K562 (cell line): ENCODE results near the gene MYO18A. TPM values are rescaled to one million over a fixed set of nuclear protein-coding genes. Genes with fewer than 3 reads are reported as not detected.

Source experiments
- ARID1B ChIP-seq: fragments of 450-650 bp; IDR thresholded peaks from 2 replicates; pipeline ENCODE4 v1.6.1; 2016; ENCODE audit warnings: antibody characterized with exemption, mild to moderate bottlenecking, inconsistent platforms
- ARID2 ChIP-seq: fragments of 450-650 bp; IDR thresholded peaks from 2 replicates; pipeline ENCODE4 v1.6.1; 2017; ENCODE audit warnings: antibody characterized with exemption, mild to moderate bottlenecking
- ARID3B ChIP-seq: fragments of 250-450 bp; sonication (Bioruptor Pico); IDR thresholded peaks from 2 replicates; pipeline ENCODE4 v1.4.0; 2020; ENCODE audit warnings: borderline replicate concordance
- BCOR ChIP-seq: fragments of 450-650 bp; IDR thresholded peaks from 2 replicates; pipeline ENCODE4 v1.6.1; 2016
- CBFA2T2 ChIP-seq: fragments of 450-650 bp; conservative IDR thresholded peaks from 2 replicates; pipeline ENCODE4 v1.6.1; 2017; ENCODE audit warnings: mild to moderate bottlenecking
- CHD4 ChIP-seq: fragments of 200-600 bp; sonication (generic); IDR thresholded peaks from 3 replicates; pipeline ENCODE4 v1.6.1; 2012; ENCODE audit warnings: low read depth, mild to moderate bottlenecking, mixed read lengths, low read length, inconsistent platforms; ENCODE audit not compliant: insufficient read depth, insufficient replicate concordance, poor library complexity, severe bottlenecking
- CREB1 ChIP-seq, 2 experiments: sonication (generic) in 1 of 2; formaldehyde crosslinking in 1 of 2; IDR thresholded peaks; 2 replicates each; pipeline versions ENCODE4 v1.6.1 to v1.8.0; 2012 to 2022; ENCODE audit warnings: inconsistent platforms in 1 of 2, mild to moderate bottlenecking in 1 of 2, missing genetic modification reagents in 1 of 2, moderate library complexity in 1 of 2
- CXXC5 ChIP-seq: fragments of 250-450 bp; sonication (Bioruptor Pico); IDR thresholded peaks from 2 replicates; pipeline ENCODE4 v1.8.0; 2022; ENCODE audit warnings: inconsistent platforms, mild to moderate bottlenecking, moderate library complexity
- EHMT2 ChIP-seq: fragments of 450-650 bp; IDR thresholded peaks from 2 replicates; pipeline ENCODE4 v1.6.1; 2018; ENCODE audit warnings: antibody characterized with exemption
- ESRRA ChIP-seq: fragments of 450-650 bp; IDR thresholded peaks from 2 replicates; pipeline ENCODE4 v1.6.1; 2014; ENCODE audit warnings: low read depth, mild to moderate bottlenecking, moderate library complexity, borderline replicate concordance
- EWSR1 ChIP-seq: fragments of 450-650 bp; IDR thresholded peaks from 2 replicates; pipeline ENCODE4 v1.6.1; 2018; ENCODE audit warnings: borderline replicate concordance, mild to moderate bottlenecking, low read depth, moderate library complexity; ENCODE audit not compliant: partially characterized antibody
- KAT8 ChIP-seq: fragments of 450-650 bp; IDR thresholded peaks from 2 replicates; pipeline ENCODE4 v1.6.1; 2016; ENCODE audit warnings: low read depth, mild to moderate bottlenecking
- MAX ChIP-seq: sonication (generic); formaldehyde crosslinking; IDR thresholded peaks from 2 replicates; pipeline ENCODE4 v1.9.0; 2022; ENCODE audit warnings: mild to moderate bottlenecking, missing genetic modification reagents
- NFATC3 ChIP-seq: fragments of 450-650 bp; IDR thresholded peaks from 2 replicates; pipeline ENCODE4 v1.6.1; 2017; ENCODE audit warnings: mild to moderate bottlenecking
- POLR2A ChIP-seq: fragments of 450-650 bp; conservative IDR thresholded peaks from 2 replicates; pipeline ENCODE4 v1.6.1; 2016
- PURB ChIP-seq: sonication (generic); formaldehyde crosslinking; IDR thresholded peaks from 2 replicates; pipeline ENCODE4 v1.9.0; 2021; ENCODE audit warnings: low read depth, mild to moderate bottlenecking, missing genetic modification reagents
- RAD21 ChIP-seq, 2 experiments: fragments of 250-450 bp in 1 of 2; fragments of 450-650 bp in 1 of 2; sonication (Bioruptor Pico) in 1 of 2; formaldehyde crosslinking in 1 of 2; IDR thresholded peaks in 1 of 2; conservative IDR thresholded peaks in 1 of 2; 2 replicates each; pipeline versions ENCODE4 v1.4.0 to v1.8.0; 2020 to 2022; ENCODE audit warnings: mild to moderate bottlenecking in 2 of 2, moderate library complexity in 1 of 2
- RBM34 ChIP-seq: fragments of 200-400 bp; formaldehyde crosslinking; IDR thresholded peaks from 2 replicates; pipeline ENCODE4 v1.6.1; 2018; ENCODE audit warnings: low read length, borderline replicate concordance; ENCODE audit not compliant: insufficient read depth
- SAFB ChIP-seq: fragments of 200-400 bp; formaldehyde crosslinking; IDR thresholded peaks from 2 replicates; pipeline ENCODE4 v1.6.1; 2017; ENCODE audit warnings: low read depth, low read length, borderline replicate concordance
- TAL1 ChIP-seq: fragments of 450-650 bp; IDR thresholded peaks from 2 replicates; pipeline ENCODE4 v1.6.1; 2016; ENCODE audit warnings: mild to moderate bottlenecking
- TCF15 ChIP-seq: fragments of 250-450 bp; sonication (Bioruptor Pico); IDR thresholded peaks from 2 replicates; pipeline ENCODE4 v1.8.0; 2022; ENCODE audit warnings: moderate library complexity, mild to moderate bottlenecking, inconsistent platforms
- ZBTB26 ChIP-seq: fragments of 450-650 bp; formaldehyde crosslinking; IDR thresholded peaks from 2 replicates; pipeline ENCODE4 v1.4.0; 2022; ENCODE audit warnings: missing genetic modification characterization
- ZNF124 ChIP-seq: sonication (generic); formaldehyde crosslinking; IDR thresholded peaks from 2 replicates; pipeline ENCODE4 v1.8.1; 2022; ENCODE audit warnings: missing genetic modification reagents
- ZNF316 ChIP-seq: fragments of 450-650 bp; IDR thresholded peaks from 2 replicates; pipeline ENCODE4 v1.6.1; 2016
- ZNF354B ChIP-seq: fragments of 250-450 bp; sonication (Bioruptor Pico); IDR thresholded peaks from 2 replicates; pipeline ENCODE4 v1.4.0; 2020
- polyA plus RNA-seq, 8 experiments: library from polyadenylated mRNA; depleted of rRNA in 4 of 8; stranded (reverse) in 5 of 8; unstranded in 3 of 8; fragments of >200 nt; fragmentation: Nextera tagmentation in 2 of 8; fragmentation: Illumina TruSeq in 1 of 8; extraction: Ambion mirVana in 2 of 8; extraction: Trizol in 1 of 8; gene quantifications; 2 replicates each; pipeline versions ENCODE4 v1.2.1 to v1.2.3, GENCODE V29; 2011 to 2014; ENCODE audit warnings: inconsistent platforms in 1 of 8, missing spikeins in 1 of 8
- total RNA-seq, 7 experiments: library from RNA; depleted of rRNA in 6 of 7; stranded (reverse); fragments of >200 nt in 6 of 7; fragmentation: Illumina TruSeq in 2 of 7; extraction: Trizol in 2 of 7; gene quantifications; 2 replicates each; pipeline versions ENCODE4 v1.2.1 to v1.2.3, GENCODE V29; 2011 to 2021; ENCODE audit warnings: low replicate concordance in 1 of 7

The MYO18A gene
- total and polyA plus RNA-seq, 9 of the 15 experiments (the other 6 are each of a cell fraction or from before 2014, with no cell fraction given), result 2.5 to 65.4 (median 17.1) TPM

GRCh38 chr17:29162909-29163341 is 17.3 kb downstream of the MYO18A start (continued):
- no peak for TF ChIP-seq CHD4
- TF ChIP-seq EWSR1, result no peak
- TF ChIP-seq EHMT2, result peak; percentile 35; the same call in 1 of the 2 replicates
- TF ChIP-seq ZNF316, result peak; percentile 35; the same call in 1 of the 2 replicates
- TF ChIP-seq POLR2A, result no peak
- TF ChIP-seq RBM34, result no peak
- no peak for TF ChIP-seq BCOR
- no peak for TF ChIP-seq KAT8
- no peak for TF ChIP-seq ESRRA
- peak; percentile 49 for TF ChIP-seq CXXC5 (CRISPR knock-in tag)
- no peak for TF ChIP-seq ZNF124 (CRISPR knock-in tag)
- TF ChIP-seq NFATC3, result no peak
- TF ChIP-seq SAFB, result no peak
- no peak for TF ChIP-seq ZNF354B (CRISPR knock-in tag)
- TF ChIP-seq PURB (CRISPR knock-in tag), result no peak
- TF ChIP-seq ARID1B, result peak; percentile 93
- TF ChIP-seq TCF15, result no peak
- peak; percentile 80 for TF ChIP-seq TAL1
- no peak for TF ChIP-seq ZBTB26
- peak; percentile 53; the same call in 1 of the 2 replicates for TF ChIP-seq MAX (CRISPR knock-in tag)
- no peak for TF ChIP-seq CREB1 (IDR thresholded peaks at IDR 0.05)
- no peak for TF ChIP-seq CREB1 (CRISPR knock-in tag; IDR thresholded peaks at IDR 0.05)
- no peak for TF ChIP-seq ARID3B (CRISPR knock-in tag)
- peak in 1 of 2 experiments; percentile 33; a peak in 1 of 4 replicates for TF ChIP-seq RAD21 (CRISPR knock-in tag; conservative IDR thresholded peaks at IDR 0.05 in 1 of 2, IDR thresholded peaks at IDR 0.05 in 1 of 2)
- no peak for TF ChIP-seq ARID2
- TF ChIP-seq CBFA2T2, result peak; percentile 84
